Liver (tissue), 2 donors: ENCODE data around the gene BMPER.

ENCODE experiments used
- EGR1 ChIP-seq, 2 donors: IDR thresholded peaks; 2 replicates each; pipeline ENCODE4 v1.6.1; 2016 to 2018; ENCODE audit warnings: antibody characterized with exemption in 2 of 2, low read depth in 2 of 2
- RAD21 ChIP-seq, 2 donors: IDR thresholded peaks; 2 replicates each; pipeline ENCODE4 v1.6.1; 2016; ENCODE audit warnings: antibody characterized with exemption in 2 of 2, mild to moderate bottlenecking in 2 of 2
- RXRA ChIP-seq, 2 donors: IDR thresholded peaks; 2 replicates each; pipeline ENCODE4 v1.6.1; 2017 to 2018; ENCODE audit warnings: antibody characterized with exemption in 2 of 2, mild to moderate bottlenecking in 1 of 2
- donor health status: healthy.

- no peak for TF ChIP-seq RXRA (IDR thresholded peaks at IDR 0.05)
- TF ChIP-seq RAD21 (IDR thresholded peaks at IDR 0.05), result no peak
- TF ChIP-seq EGR1 (IDR thresholded peaks at IDR 0.05; ENCODE audit: low read depth in 2 of 2), result no peak
These were observed 157.5 kb downstream of the BMPER start for GRCh38 chr7:34062826-34063225.
